ENCODE data around the gene LARP6.

GRCh38 chr15:70786996-70787395, 67.0 kb downstream of the LARP6 start:
- no peak for TF ChIP-seq USF2 (IDR thresholded peaks at IDR 0.05; ENCODE audit: low read depth, low read length)
- no peak for TF ChIP-seq CTCF (conservative IDR thresholded peaks at IDR 0.05; ENCODE audit: low read depth, low read length)
- TF ChIP-seq CEBPB (IDR thresholded peaks at IDR 0.05; ENCODE audit: low read depth, low read length) = no peak
- TF ChIP-seq MAFK (IDR thresholded peaks at IDR 0.05; ENCODE audit: low read depth, low read length) = no peak
- TF ChIP-seq RFX5 (IDR thresholded peaks at IDR 0.05; ENCODE audit: low read depth, low read length) = no peak
- no peak for TF ChIP-seq MAZ (IDR thresholded peaks at IDR 0.05; ENCODE audit: borderline replicate concordance, low read depth, low read length)
- TF ChIP-seq POLR2A (IDR thresholded peaks at IDR 0.05; ENCODE audit: low read depth, low read length) = no peak
- TF ChIP-seq RCOR1 (IDR thresholded peaks at IDR 0.05; ENCODE audit: insufficient replicate concordance, low read length) = no peak
- no peak for TF ChIP-seq BHLHE40 (IDR thresholded peaks at IDR 0.05; ENCODE audit: low read depth, low read length)
- no peak for TF ChIP-seq MXI1 (IDR thresholded peaks at IDR 0.05; ENCODE audit: borderline replicate concordance, low read depth, low read length)
- TF ChIP-seq SMC3 (IDR thresholded peaks at IDR 0.05; ENCODE audit: low read depth, low read length) = no peak
- no peak for TF ChIP-seq RAD21 (IDR thresholded peaks at IDR 0.05; ENCODE audit: low read length)
- TF ChIP-seq FOS (IDR thresholded peaks at IDR 0.05; ENCODE audit: low read depth, low read length) = no peak
- no peak for TF ChIP-seq ELK1 (IDR thresholded peaks at IDR 0.05; ENCODE audit: borderline replicate concordance, low read depth, low read length)

Measured in IMR-90 (cell line).